ENCODE data around the gene INA.

DNA sequence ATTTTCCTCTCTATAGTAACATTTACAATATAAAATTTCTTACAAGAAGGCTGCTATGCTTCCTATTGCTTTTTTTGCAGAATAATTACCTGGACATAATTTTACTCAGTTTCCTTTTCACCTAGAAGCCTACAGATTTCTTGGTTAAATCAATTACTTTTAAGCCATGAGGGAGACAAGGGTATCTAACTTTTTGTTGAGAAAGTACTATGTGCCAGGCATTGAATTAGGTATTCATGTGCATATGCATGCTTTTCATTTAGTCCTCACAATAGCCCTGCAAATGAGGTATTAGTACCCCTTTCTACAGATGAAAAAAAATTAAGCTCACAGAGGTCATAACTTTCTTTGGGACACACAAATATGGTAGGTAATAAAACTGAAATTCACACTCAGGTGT, 57.6 kb downstream of the INA start:
- TF ChIP-seq, protein P1, sequence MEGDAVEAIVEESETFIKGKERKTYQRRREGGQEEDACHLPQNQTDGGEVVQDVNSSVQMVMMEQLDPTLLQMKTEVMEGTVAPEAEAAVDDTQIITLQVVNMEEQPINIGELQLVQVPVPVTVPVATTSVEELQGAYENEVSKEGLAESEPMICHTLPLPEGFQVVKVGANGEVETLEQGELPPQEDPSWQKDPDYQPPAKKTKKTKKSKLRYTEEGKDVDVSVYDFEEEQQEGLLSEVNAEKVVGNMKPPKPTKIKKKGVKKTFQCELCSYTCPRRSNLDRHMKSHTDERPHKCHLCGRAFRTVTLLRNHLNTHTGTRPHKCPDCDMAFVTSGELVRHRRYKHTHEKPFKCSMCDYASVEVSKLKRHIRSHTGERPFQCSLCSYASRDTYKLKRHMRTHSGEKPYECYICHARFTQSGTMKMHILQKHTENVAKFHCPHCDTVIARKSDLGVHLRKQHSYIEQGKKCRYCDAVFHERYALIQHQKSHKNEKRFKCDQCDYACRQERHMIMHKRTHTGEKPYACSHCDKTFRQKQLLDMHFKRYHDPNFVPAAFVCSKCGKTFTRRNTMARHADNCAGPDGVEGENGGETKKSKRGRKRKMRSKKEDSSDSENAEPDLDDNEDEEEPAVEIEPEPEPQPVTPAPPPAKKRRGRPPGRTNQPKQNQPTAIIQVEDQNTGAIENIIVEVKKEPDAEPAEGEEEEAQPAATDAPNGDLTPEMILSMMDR (conservative IDR thresholded peaks at IDR 0.05; ENCODE audit: low read length) = no peak
- TF ChIP-seq EZH2phosphoT487 (IDR thresholded peaks at IDR 0.05; ENCODE audit: borderline replicate concordance) = no peak

Data from Loucy (cell line).